Prostate gland (tissue), 2 donors: ENCODE data around the gene CREB3L1. TPM values are rescaled to one million over a fixed set of nuclear protein-coding genes. Genes with fewer than 3 reads are reported as not detected.
"Not testable (repeated sequence)": the region's sequence is repeated elsewhere in the genome, so short reads cannot be mapped to it uniquely, and the experiment has no call there.

ENCODE experiments used
- DNase-seq: peaks from one replicate; pipeline ENCODE4 v3.0.0-alpha.2; 2019; ENCODE audit warnings: low spot score
- H3K27ac ChIP-seq, 2 donors: fragments of 200-600 bp; sonication (generic); 2 replicates each; pipeline ENCODE4 v1.5.1; 2017 to 2019
- H3K27me3 ChIP-seq: fragments of 200-600 bp; sonication (generic); replicated peaks from 2 replicates; pipeline ENCODE4 v1.5.1; 2019; ENCODE audit not compliant: insufficient read depth
- H3K36me3 ChIP-seq, 2 donors: fragments of 200-600 bp; sonication (generic); 1 replicate in 1 of 2; 2 replicates in 1 of 2; pipeline versions ENCODE4 v1.5.1 to v1.8.1; 2017 to 2019
- H3K4me1 ChIP-seq: fragments of 200-600 bp; sonication (generic); replicated peaks from 2 replicates; pipeline ENCODE4 v1.5.1; 2019
- H3K4me3 ChIP-seq, 2 donors: fragments of 200-600 bp; sonication (generic); 2 replicates each; pipeline ENCODE4 v1.5.1; 2017 to 2019
- H3K9me3 ChIP-seq: fragments of 200-600 bp; sonication (generic); 2 replicates; pipeline ENCODE4 v1.5.1; 2017
- POLR2A ChIP-seq: fragments of 450-650 bp; IDR thresholded peaks from one replicate; pipeline ENCODE4 v1.6.1; 2016; ENCODE audit warnings: antibody characterized with exemption, mild to moderate bottlenecking
- POLR2AphosphoS5 ChIP-seq: sonication (generic); formaldehyde crosslinking; IDR thresholded peaks from one replicate; pipeline ENCODE4 v1.6.1; 2017; ENCODE audit warnings: antibody characterized with exemption
- WGBS: methylation state at CpG from one replicate; pipeline ENCODE4 v1.1.5; 2018; 5-methylcytosine and 5-hydroxymethylcytosine counted together
- intact Hi-C: fragments of 100-400 bp; cut with DNase I; formaldehyde crosslinking; loops from one replicate; pipeline ENCODE4 v1.14.2; 2022
- total RNA-seq, 2 donors: library from RNA; depleted of rRNA; stranded (reverse); fragments of >200 nt; gene quantifications; one replicate each; pipeline ENCODE4 v1.1.0, GENCODE V29; 2016
- TF ChIP-seq, protein P1 (sequence below), 4 experiments: fragments of 200-600 bp in 2 of 4; fragments of 450-650 bp in 2 of 4; sonication (generic) in 2 of 4; IDR thresholded peaks; 1 replicate in 3 of 4; 2 replicates in 1 of 4; pipeline ENCODE4 v1.5.1; 2016 to 2019; ENCODE audit warnings: antibody characterized with exemption in 4 of 4, mild to moderate bottlenecking in 2 of 4, moderate library complexity in 2 of 4

Gene CREB3L1
- total RNA-seq, 2 donors from 2014 or later: 41.0 to 47.0 TPM

DNA sequence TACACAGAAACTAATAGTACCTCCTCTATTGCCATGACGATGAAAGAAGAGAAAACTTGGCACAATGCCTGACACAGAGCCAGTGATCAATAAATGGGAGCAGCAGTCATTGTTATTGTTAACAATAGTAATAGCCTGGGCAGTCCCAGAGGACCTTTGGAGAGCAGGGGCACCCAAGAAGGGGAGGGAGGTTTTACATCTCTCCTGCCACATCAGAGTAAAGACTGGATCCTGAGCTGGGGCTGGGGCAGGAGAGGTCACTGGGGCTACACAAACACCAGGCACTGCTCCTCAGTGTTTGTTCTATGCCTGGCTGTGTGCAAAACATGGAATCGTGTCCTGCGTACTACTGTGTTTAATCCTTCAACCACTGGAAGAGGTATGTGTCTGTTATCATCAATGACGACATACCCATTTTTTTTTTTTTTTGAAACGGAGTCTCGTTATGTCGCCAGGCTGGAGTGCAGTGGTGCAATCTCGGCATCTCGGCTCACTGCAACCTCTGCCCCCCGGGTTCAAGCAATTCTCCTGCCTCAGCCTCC is 25.0 kb upstream of the CREB3L1 start:
- no peak for DNase-seq

DNA sequence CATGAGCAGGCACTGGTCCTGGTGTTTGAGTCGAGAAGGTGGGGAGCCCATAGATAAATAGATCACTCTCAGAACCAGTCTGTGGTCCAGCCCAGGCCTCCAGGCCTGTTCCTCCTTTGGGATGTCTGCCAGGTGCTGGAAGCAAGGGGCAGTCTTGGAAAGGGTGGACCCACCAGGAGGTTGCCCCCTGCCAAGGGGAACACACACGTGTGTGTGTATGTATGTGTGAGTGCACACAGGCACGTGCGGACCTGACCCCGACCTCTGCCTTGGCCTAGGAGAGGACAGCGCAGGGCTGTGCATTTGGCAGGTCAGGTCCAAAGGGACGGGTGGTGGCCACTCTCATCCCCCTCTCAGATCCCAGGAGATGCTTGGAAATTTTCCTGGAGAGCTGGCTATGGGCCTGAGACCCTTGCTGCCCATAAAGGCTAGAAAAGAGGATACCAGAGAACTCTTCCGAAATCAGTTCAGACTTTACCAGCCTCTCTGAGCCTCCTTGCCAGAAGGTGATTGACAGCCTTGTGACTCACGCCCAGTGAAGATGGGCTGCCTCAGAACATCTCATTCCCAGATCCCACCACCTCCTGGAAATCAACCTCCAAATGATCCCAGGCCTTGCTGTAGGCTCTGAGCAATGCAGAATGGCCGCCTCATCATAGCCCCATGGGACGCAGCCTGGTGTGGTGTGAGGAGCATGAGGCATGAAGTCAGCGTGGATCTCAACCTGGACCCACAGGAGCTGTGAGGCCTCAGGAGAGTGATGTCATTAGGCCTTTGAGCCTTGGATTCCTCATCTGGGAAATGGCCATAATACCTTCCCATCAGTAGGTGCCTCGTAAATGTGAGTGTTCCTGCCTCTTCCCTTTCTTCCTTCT is 24.0 kb upstream of the CREB3L1 start:
- DNase-seq: no peak
- no peak overlapping the region for H3K27ac ChIP-seq
- H3K9me3 ChIP-seq: no peaks in the 10 kb centered on the region
- no peaks in the 10 kb centered on the region for H3K4me1 ChIP-seq
- WGBS: 89% methylated on average over 13 of the region's 13 CpGs
- no peak overlapping the region for H3K4me3 ChIP-seq
- intact Hi-C loops: no loop called here
- TF ChIP-seq, protein P1, sequence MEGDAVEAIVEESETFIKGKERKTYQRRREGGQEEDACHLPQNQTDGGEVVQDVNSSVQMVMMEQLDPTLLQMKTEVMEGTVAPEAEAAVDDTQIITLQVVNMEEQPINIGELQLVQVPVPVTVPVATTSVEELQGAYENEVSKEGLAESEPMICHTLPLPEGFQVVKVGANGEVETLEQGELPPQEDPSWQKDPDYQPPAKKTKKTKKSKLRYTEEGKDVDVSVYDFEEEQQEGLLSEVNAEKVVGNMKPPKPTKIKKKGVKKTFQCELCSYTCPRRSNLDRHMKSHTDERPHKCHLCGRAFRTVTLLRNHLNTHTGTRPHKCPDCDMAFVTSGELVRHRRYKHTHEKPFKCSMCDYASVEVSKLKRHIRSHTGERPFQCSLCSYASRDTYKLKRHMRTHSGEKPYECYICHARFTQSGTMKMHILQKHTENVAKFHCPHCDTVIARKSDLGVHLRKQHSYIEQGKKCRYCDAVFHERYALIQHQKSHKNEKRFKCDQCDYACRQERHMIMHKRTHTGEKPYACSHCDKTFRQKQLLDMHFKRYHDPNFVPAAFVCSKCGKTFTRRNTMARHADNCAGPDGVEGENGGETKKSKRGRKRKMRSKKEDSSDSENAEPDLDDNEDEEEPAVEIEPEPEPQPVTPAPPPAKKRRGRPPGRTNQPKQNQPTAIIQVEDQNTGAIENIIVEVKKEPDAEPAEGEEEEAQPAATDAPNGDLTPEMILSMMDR (IDR thresholded peaks at IDR 0.05): no peak
- TF ChIP-seq POLR2AphosphoS5: no peak
- TF ChIP-seq POLR2A: no peak
- no peaks in the 10 kb centered on the region for H3K27me3 ChIP-seq
- no peaks in the 10 kb centered on the region for H3K36me3 ChIP-seq

More for the DNA sequence above, 25.0 kb upstream of the CREB3L1 start:
- H3K27me3 ChIP-seq: no peaks in the 10 kb centered on the region
- H3K4me3 ChIP-seq: no peak overlapping the region
- TF ChIP-seq, protein P1 (IDR thresholded peaks at IDR 0.05): no peak
- TF ChIP-seq POLR2A: no peak
- no peak for TF ChIP-seq POLR2AphosphoS5
- no peaks in the 10 kb centered on the region for H3K9me3 ChIP-seq
- intact Hi-C loops: no loop called here
- no peaks in the 10 kb centered on the region for H3K4me1 ChIP-seq
- no peak overlapping the region for H3K27ac ChIP-seq
- H3K36me3 ChIP-seq: no peaks in the 10 kb centered on the region
- WGBS: 84% methylated on average over 10 of the region's 10 CpGs

DNA sequence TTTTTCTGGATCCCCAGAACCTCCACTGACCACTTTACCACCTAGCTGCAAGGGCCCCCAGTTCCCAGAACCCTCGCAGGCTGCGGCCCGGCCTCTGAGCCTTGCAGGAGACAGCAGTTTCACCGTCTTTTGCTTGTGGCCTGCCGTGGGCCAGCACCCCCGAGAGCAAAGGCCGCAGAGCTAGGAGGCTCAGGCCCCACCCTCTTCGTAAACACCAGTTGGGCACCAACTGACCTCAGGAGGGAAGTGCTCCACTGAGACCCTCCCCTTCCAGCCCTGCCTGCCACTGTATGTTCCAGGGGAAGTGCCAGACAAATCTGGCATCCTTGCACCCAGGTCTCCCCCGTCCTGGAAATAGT is 23.4 kb upstream of the CREB3L1 start:
- TF ChIP-seq, protein P1 (IDR thresholded peaks at IDR 0.05): no peak
- no peaks in the 10 kb centered on the region for H3K27me3 ChIP-seq
- 83% methylated on average over 9 of the region's 9 CpGs for WGBS
- H3K4me1 ChIP-seq: no peaks in the 10 kb centered on the region
- no peaks in the 10 kb centered on the region for H3K36me3 ChIP-seq
- H3K4me3 ChIP-seq: no peak overlapping the region
- no peak for DNase-seq
- H3K27ac ChIP-seq: no peak overlapping the region
- no peaks in the 10 kb centered on the region for H3K9me3 ChIP-seq
- intact Hi-C loops: no loop called here

DNA sequence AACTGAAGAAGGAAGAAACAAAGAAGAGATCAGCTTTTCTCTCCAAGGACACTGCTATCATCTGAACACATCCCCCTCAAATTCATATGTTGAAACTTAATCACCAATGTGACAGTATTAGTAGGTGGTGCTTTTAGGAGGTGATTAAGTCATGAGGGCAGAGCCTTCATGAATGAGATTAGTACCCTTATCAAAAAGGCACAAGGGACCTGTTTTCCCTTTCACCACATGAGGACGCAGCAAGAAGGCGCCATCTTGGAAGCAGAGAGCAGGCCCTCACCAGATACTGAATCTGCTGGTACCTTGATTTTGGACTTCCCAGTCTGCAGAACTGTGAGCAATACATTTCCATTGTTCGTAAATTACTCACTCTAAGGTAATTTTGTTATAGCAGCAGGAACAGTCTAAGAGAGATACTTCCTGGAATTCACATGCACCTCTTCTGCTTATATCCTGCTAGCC is 20.9 kb upstream of the CREB3L1 start:
- H3K9me3 ChIP-seq: no peaks in the 10 kb centered on the region
- no peaks in the 10 kb centered on the region for H3K27me3 ChIP-seq
- intact Hi-C loops: no loop called here
- no peak overlapping the region for H3K27ac ChIP-seq
- H3K4me3 ChIP-seq: no peak overlapping the region
- 93% methylated on average over 3 of the region's 3 CpGs for WGBS
- TF ChIP-seq, protein P1 (IDR thresholded peaks at IDR 0.05): no peak
- TF ChIP-seq POLR2A (no peak), POLR2AphosphoS5 (no peak)
- H3K36me3 ChIP-seq: no peaks in the 10 kb centered on the region
- no peaks in the 10 kb centered on the region for H3K4me1 ChIP-seq
- no peak for DNase-seq

DNA sequence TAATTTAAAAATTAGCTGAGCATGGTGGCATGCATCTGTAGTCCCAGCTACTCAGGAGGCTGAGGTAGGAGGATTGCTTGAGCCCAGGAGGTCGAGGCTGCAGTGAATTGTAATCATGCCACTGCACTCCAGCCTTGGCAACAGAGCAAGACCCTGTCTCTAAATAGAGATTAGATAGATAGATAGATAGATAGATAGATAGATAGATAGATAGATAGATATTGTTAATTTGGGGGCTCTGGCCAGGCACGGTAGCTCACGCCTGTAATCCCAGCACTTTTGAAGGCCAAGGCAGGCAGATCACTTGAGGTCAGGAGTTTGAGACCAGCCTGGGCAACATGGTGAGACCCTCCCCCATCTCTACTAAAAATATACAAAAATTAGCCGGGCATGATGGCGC is 18.1 kb upstream of the CREB3L1 start:
- H3K36me3 ChIP-seq, H3K4me1 ChIP-seq, H3K4me3 ChIP-seq, H3K9me3 ChIP-seq, DNase-seq, H3K27me3 ChIP-seq, intact Hi-C loops, H3K27ac ChIP-seq: not testable (repeated sequence)
- 94% methylated on average over 5 of the region's 5 CpGs for WGBS
